ENCODE measurements around the gene RPL4. TPM values are rescaled to one million over a fixed set of nuclear protein-coding genes. Genes with fewer than 3 reads are reported as not detected.

Gene RPL4
- total RNA-seq, 1 donor from 2014 or later, result 3,670 TPM

GRCh38 chr15:66482539-66482938, 22.1 kb downstream of the RPL4 start:
- no peak for DNase-seq (ENCODE audit: extremely low spot score in 2 of 2)
- Histone ChIP-seq H3K9me3 (no peaks in the 10 kb centered on the region), H3K27ac (no peak overlapping the region), H3K36me3 (peaks cover 0 to 23% of the 10 kb centered on the region in 2 donors), H3K4me1 (no peaks in the 10 kb centered on the region), H3K4me3 (no peak overlapping the region), H3K27me3 (no peaks in the 10 kb centered on the region)
- TF ChIP-seq CTCF (IDR thresholded peaks at IDR 0.05) (no peak), POLR2A (IDR thresholded peaks at IDR 0.05) (no peak), POLR2AphosphoS5 (IDR thresholded peaks at IDR 0.05; ENCODE audit: insufficient read depth in 1 of 2, low read depth in 1 of 2) (no peak)
- intact Hi-C loops (cut with DNase I), result no loop called here

GRCh38 chr15:66481107-66481856, 23.4 kb downstream of the RPL4 start:
- Histone ChIP-seq H3K27me3 (no peaks in the 10 kb centered on the region), H3K27ac (no peak overlapping the region), H3K4me3 (no peak overlapping the region), H3K9me3 (no peaks in the 10 kb centered on the region), H3K36me3 (peaks cover 0 to 18% of the 10 kb centered on the region in 2 donors), H3K4me1 (no peaks in the 10 kb centered on the region)
- no peak for TF ChIP-seq POLR2A (IDR thresholded peaks at IDR 0.05)
- TF ChIP-seq CTCF (IDR thresholded peaks at IDR 0.05), result no peak
- TF ChIP-seq POLR2AphosphoS5 (IDR thresholded peaks at IDR 0.05; ENCODE audit: insufficient read depth in 1 of 2, low read depth in 1 of 2), result no peak
- intact Hi-C loops (cut with DNase I), result no loop called here
- no peak for DNase-seq (ENCODE audit: extremely low spot score in 2 of 2)

GRCh38 chr15:66480267-66480666, 24.4 kb downstream of the RPL4 start:
- DNase-seq (ENCODE audit: extremely low spot score in 2 of 2), result no peak
- intact Hi-C loops (cut with DNase I), result no loop called here
- TF ChIP-seq POLR2AphosphoS5 (IDR thresholded peaks at IDR 0.05; ENCODE audit: insufficient read depth in 1 of 2, low read depth in 1 of 2) (no peak), POLR2A (IDR thresholded peaks at IDR 0.05) (no peak), CTCF (IDR thresholded peaks at IDR 0.05) (no peak)
- H3K4me1 ChIP-seq, result no peaks in the 10 kb centered on the region
- H3K27ac ChIP-seq, result no peak overlapping the region
- no peaks in the 10 kb centered on the region for H3K27me3 ChIP-seq
- peaks cover 0 to 15% of the 10 kb centered on the region in 2 donors for H3K36me3 ChIP-seq
- H3K4me3 ChIP-seq, result no peak overlapping the region
- no peaks in the 10 kb centered on the region for H3K9me3 ChIP-seq

- Histone ChIP-seq H3K9me3 (no peaks in the 10 kb centered on the region), H3K27me3 (no peaks in the 10 kb centered on the region), H3K4me3 (no peak overlapping the region), H3K4me1 (peaks cover 28% of the 10 kb centered on the region), H3K27ac (no peak overlapping the region), H3K36me3 (peaks cover 0 to 5% of the 10 kb centered on the region in 2 donors)
- TF ChIP-seq CTCF (IDR thresholded peaks at IDR 0.05) (no peak), POLR2A (IDR thresholded peaks at IDR 0.05) (no peak), POLR2AphosphoS5 (IDR thresholded peaks at IDR 0.05; ENCODE audit: insufficient read depth in 1 of 2, low read depth in 1 of 2) (no peak)
- intact Hi-C loops (cut with DNase I), result no loop called here
- no peak for DNase-seq (ENCODE audit: extremely low spot score in 2 of 2)
Observed at GRCh38 chr15:66477011-66477410, 27.6 kb downstream of the RPL4 start.

GRCh38 chr15:66476535-66476934, 28.1 kb downstream of the RPL4 start:
- Histone ChIP-seq H3K27me3 (no peaks in the 10 kb centered on the region), H3K9me3 (no peaks in the 10 kb centered on the region), H3K36me3 (peaks cover 0 to under 1% of the 10 kb centered on the region in 2 donors), H3K4me1 (peaks cover 31% of the 10 kb centered on the region), H3K4me3 (no peak overlapping the region), H3K27ac (no peak overlapping the region)
- no peak for DNase-seq (ENCODE audit: extremely low spot score in 2 of 2)
- TF ChIP-seq CTCF (IDR thresholded peaks at IDR 0.05) (no peak), POLR2A (IDR thresholded peaks at IDR 0.05) (no peak), POLR2AphosphoS5 (IDR thresholded peaks at IDR 0.05; ENCODE audit: insufficient read depth in 1 of 2, low read depth in 1 of 2) (no peak)
- intact Hi-C loops (cut with DNase I), result no loop called here

Measured in vagina (tissue), 2 donors.